SKM-1 (cell line): Measurements from ENCODE around the gene QSOX1.

Experiments
- DNase-seq: peaks from one replicate; lab custom pipeline; 2025; ENCODE audit not compliant: unreplicated experiment; lab: John Stamatoyannopoulos, UW

The QSOX1 gene

GRCh38 chr1:180210008-180210620, 55.4 kb downstream of the QSOX1 start:
- no peak for DNase-seq

DNA sequence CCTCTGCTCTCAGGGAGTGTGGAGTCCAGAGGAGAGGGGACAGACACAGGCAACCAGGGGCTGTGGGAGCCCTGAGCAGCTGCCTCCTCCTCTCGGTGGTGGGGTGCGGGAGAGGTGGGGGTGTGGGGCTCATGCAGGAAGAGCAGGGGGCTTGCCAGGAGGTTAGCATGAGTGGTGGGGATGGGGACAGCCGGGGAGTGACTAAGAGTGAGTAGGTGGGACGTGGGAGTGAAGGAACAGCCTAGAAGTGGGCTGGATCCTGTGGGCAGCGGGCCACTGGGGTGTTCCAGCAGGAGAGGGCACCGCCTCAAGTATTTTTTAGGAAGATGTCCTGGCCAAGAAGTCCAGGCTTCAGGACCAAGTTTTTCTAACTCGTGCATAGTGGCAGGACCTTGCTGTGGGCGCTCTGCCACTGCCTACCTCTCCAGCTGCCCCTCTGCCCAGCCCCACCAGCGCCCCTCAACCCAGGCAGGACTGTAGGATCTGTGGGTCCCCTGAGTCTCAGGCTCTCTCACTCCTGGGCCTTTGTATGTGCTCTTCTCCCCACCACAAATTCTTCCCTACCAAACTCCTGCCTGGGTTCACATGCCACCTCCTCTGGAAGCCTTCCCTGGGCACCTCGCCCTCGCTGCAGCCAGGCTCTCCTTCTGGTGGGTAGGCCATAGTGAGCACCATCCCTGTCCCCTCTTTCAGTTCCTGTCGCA, 56.6 kb downstream of the QSOX1 start:
- DNase-seq = no peak

GRCh38 chr1:180211860-180212229, 57.2 kb downstream of the QSOX1 start:
- DNase-seq = no peak

GRCh38 chr1:180213401-180214170, 58.9 kb downstream of the QSOX1 start:
- no peak for DNase-seq

- no peak for DNase-seq
These were observed 61.4 kb downstream of the QSOX1 start for GRCh38 chr1:180215856-180216625.

GRCh38 chr1:180217006-180217405, 62.3 kb downstream of the QSOX1 start:
- DNase-seq = no peak

GRCh38 chr1:180218806-180219765, 64.4 kb downstream of the QSOX1 start:
- DNase-seq = no peak

DNA sequence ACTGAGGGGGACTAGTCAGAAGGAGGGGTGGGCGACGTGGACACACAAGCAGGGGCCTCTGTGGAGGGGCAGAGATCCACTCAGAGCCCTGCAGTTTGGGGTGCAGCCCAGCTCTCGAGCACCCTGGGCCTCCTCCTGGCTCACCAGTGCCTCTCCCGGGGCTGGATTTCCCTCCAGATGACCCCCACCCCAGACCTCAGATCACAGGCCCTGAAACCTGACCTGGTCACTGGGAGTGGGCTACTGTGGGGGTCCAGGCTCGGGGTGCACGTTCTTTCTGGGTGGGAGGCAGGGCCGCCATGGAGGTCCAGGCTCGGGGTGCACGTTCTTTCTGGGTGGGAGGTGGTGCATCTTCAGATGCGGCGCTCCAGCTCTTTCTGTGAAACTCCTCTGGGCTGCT, 65.1 kb downstream of the QSOX1 start:
- DNase-seq = no peak

DNA sequence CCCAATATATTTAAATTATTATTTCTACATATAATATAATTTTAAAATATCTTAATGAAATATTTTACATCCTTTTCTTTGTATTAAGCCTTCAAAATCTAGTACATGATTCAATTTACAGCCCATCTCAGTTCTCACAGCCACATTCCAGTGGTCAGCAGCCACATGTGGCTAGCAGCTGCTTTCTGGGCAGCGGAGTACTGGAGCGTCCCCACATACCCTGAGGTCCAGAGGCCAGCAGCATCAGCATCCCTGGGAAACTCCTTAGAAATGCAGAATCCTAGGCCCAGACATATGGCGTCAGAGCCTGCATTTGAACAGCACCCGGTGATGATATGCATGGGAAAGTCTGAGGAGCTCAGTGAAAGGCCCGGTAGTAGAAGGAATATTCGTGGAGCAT, 66.8 kb downstream of the QSOX1 start:
- DNase-seq = no peak

DNA sequence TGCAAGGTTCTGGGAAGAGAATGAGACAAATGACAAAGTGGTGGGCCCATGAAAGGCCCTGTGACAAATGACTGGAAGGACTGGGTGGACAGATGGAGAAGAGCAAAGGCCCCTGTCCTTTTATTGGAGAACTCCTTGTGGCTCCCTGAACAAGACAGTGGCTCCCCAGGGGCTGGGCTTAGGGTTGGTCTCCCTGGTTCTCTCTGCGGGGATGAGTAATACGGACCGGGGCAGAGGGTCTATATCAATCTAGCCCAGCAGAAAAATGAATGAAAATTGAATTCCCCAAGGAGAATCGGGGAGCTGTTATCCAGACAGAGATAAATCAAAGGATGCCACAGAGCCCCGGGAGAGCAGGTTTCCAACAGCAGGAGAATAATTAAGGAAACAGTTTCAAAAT, 70.2 kb downstream of the QSOX1 start:
- no peak for DNase-seq

GRCh38 chr1:180225403-180225802, 70.7 kb downstream of the QSOX1 start:
- no peak for DNase-seq

- no peak for DNase-seq
These were observed 73.4 kb downstream of the QSOX1 start for GRCh38 chr1:180227861-180228647.

GRCh38 chr1:180228648-180229482, 74.2 kb downstream of the QSOX1 start:
- no peak for DNase-seq

DNA sequence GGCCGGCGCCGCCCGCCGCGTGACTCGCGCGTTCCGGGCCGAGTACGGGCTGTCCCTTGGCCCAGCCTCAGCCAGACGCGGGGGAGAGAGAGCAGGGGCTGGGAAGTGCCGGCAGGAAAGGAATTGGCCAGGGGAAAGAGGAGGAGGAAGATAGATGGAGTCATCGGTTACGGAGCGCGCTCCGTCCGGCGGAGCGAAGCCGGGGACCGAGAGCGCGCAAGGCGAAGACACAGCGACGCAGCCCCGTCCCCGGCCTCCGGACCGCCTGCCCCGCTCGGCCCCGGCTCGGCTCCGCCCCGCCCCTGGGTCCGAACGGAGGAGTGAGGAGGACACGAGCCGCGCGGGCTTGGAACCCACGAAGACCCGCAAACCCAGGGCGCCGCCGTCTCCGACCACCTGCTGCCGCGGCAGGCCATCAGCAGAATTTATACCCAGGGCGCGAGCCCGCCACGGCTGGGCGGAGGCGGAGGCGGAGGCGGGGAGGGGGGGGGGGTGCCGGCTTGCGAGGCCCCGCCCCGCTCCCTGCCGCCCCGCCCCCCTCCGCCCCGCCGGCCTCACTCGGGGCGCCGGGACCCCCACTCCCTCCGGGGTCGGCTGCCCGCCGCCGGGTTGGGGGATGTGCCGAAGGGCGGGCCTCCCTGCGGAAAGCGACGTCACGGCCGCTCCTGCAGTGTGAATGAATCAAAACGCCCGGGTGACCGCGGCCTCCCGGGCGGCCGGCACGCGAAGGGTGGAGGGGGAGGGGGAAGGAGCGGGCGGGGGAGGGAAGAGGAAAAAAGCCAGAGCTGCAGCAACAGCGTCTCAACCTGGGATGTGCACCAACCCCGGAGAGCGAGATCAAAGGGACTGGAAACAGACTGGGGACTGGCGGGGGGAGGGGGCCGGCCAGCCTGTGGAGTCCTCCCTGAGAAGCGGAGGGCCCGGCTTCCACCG, 75.1 kb downstream of the QSOX1 start, which contains the start of gene LHX4:
TSS of gene LHX4 (plus strand) at position 782 of the 933 bp plus-strand sequence. CDS start 266 bp downstream, outside the sequence.
- no peak for DNase-seq

GRCh38 chr1:180230416-180230790, 75.7 kb downstream of the QSOX1 start:
- no peak for DNase-seq

- DNase-seq = no peak
These were observed 76.3 kb downstream of the QSOX1 start for GRCh38 chr1:180230791-180231505.

DNA sequence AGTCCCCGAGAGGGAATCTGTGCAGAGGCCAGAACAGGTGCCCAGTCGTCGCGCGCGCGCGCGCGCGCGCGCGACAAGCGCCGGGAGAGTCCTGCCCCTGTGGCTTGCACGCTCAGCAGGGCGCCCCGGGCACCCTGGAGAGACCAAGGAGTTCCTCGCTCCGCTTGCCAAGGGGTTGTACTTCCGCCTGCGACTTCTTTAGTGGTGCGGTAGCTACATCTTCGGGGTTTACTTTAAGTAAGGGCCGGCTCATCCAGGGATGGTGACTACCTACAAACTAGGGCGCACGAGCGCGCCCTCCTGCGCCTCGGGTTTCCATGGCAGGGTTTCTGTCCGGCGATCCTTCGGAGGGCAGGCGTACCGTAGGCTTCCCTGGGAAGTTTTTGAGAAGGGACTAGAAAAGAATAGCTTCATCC, 76.8 kb downstream of the QSOX1 start:
- DNase-seq = no peak
